Upper lobe of right lung (tissue), 1 donor: ENCODE data around the gene CRIP1. TPM values are rescaled to one million over a fixed set of nuclear protein-coding genes. Genes with fewer than 3 reads are reported as not detected.

Experiments
- ATAC-seq: fragments of 200-7000 bp; cut with Tn5 transposase; one replicate; pipeline ENCODE4 v1.9.1; 2020; ENCODE audit warnings: mild to moderate bottlenecking, moderate library complexity
- DNase-seq: peaks from one replicate; pipeline ENCODE4 v3.0.0-alpha.2; 2020
- H3K27ac ChIP-seq: fragments of 200-600 bp; one replicate; pipeline ENCODE4 v1.8.0; 2022
- H3K27me3 ChIP-seq: fragments of 200-600 bp; one replicate; pipeline ENCODE4 v1.8.0; 2022; ENCODE audit warnings: mild to moderate bottlenecking
- H3K36me3 ChIP-seq: fragments of 200-600 bp; one replicate; pipeline ENCODE4 v1.8.0; 2022
- H3K4me1 ChIP-seq: fragments of 200-600 bp; one replicate; pipeline ENCODE4 v1.8.0; 2022
- H3K4me3 ChIP-seq: fragments of 200-600 bp; one replicate; pipeline ENCODE4 v1.8.0; 2022; ENCODE audit warnings: mild to moderate bottlenecking
- H3K9me3 ChIP-seq: fragments of 200-600 bp; one replicate; pipeline ENCODE4 v1.8.0; 2022
- CTCF ChIP-seq: fragments of 200-600 bp; IDR thresholded peaks from one replicate; pipeline ENCODE4 v1.8.0; 2022; ENCODE audit warnings: antibody characterized with exemption
- intact Hi-C: fragments of 100-400 bp; cut with DNase I; formaldehyde crosslinking; loops from one replicate; pipeline ENCODE4 v1.11.0; 2022
- total RNA-seq: library from RNA; stranded (reverse); fragmentation: NEBNext Ultra II Directional; extraction: Animal tissue kit (Norgen Biotek cat#: 25700); gene quantifications from one replicate; pipeline ENCODE4 v1.2.1, GENCODE V29; 2021
- donor health status: DM: no; HTN: yes; CAD: no; lungs with severe emphysema.

The CRIP1 gene
- total RNA-seq, 1 donor from 2014 or later = 96.2 TPM

- H3K4me3 ChIP-seq = no peak overlapping the region
- peaks cover 5% of the 10 kb centered on the region for H3K4me1 ChIP-seq
- intact Hi-C loops = no loop called here
- H3K36me3 ChIP-seq = peaks cover 1% of the 10 kb centered on the region
- no peaks in the 10 kb centered on the region for H3K27me3 ChIP-seq
- no peak for TF ChIP-seq CTCF
- ATAC-seq = no peak
- H3K9me3 ChIP-seq = no peaks in the 10 kb centered on the region
- H3K27ac ChIP-seq = no peak overlapping the region
- DNase-seq = no peak
Measured at GRCh38 chr14:105444859-105445258, 41.8 kb upstream of the CRIP1 start.

- no peaks in the 10 kb centered on the region for H3K9me3 ChIP-seq
- no peak for DNase-seq
- H3K4me1 ChIP-seq = peaks cover 5% of the 10 kb centered on the region
- no peak overlapping the region for H3K27ac ChIP-seq
- H3K36me3 ChIP-seq = peaks cover 6% of the 10 kb centered on the region
- no peak for ATAC-seq
- TF ChIP-seq CTCF = no peak
- no peak overlapping the region for H3K4me3 ChIP-seq
- intact Hi-C loops = no loop called here
- no peaks in the 10 kb centered on the region for H3K27me3 ChIP-seq
Measured at GRCh38 chr14:105445290-105445689, 41.4 kb upstream of the CRIP1 start.

GRCh38 chr14:105445901-105446845 lies 40.5 kb upstream of the CRIP1 start:
- H3K9me3 ChIP-seq = no peaks in the 10 kb centered on the region
- DNase-seq (no peak), ATAC-seq (no peak)
- H3K4me3 ChIP-seq = no peak overlapping the region
- TF ChIP-seq CTCF = no peak
- no peak overlapping the region for H3K27ac ChIP-seq
- no peaks in the 10 kb centered on the region for H3K27me3 ChIP-seq
- peaks cover 13% of the 10 kb centered on the region for H3K36me3 ChIP-seq
- H3K4me1 ChIP-seq = peaks cover 5% of the 10 kb centered on the region
- intact Hi-C loops = no loop called here

- H3K27ac ChIP-seq = no peak overlapping the region
- no peaks in the 10 kb centered on the region for H3K9me3 ChIP-seq
- intact Hi-C loops = no loop called here
- H3K4me1 ChIP-seq = peaks cover 5% of the 10 kb centered on the region
- ATAC-seq = no peak
- no peaks in the 10 kb centered on the region for H3K27me3 ChIP-seq
- no peak for TF ChIP-seq CTCF
- H3K36me3 ChIP-seq = peaks cover 19% of the 10 kb centered on the region
- DNase-seq = no peak
- no peak overlapping the region for H3K4me3 ChIP-seq
Measured at GRCh38 chr14:105446971-105447370, 39.7 kb upstream of the CRIP1 start.

GRCh38 chr14:105447651-105448640 lies 38.7 kb upstream of the CRIP1 start:
- no peak for ATAC-seq
- no peak for DNase-seq
- H3K9me3 ChIP-seq = no peaks in the 10 kb centered on the region
- no peak overlapping the region for H3K4me3 ChIP-seq
- H3K27ac ChIP-seq = no peak overlapping the region
- intact Hi-C loops = no loop called here
- peaks cover 27% of the 10 kb centered on the region for H3K36me3 ChIP-seq
- H3K27me3 ChIP-seq = no peaks in the 10 kb centered on the region
- TF ChIP-seq CTCF = no peak
- peaks cover 5% of the 10 kb centered on the region for H3K4me1 ChIP-seq
